ENCODE measurements around the gene CFAP53.
A peak's percentile ranks its signal among the peaks of the same experiment; 100 is the strongest.

The CFAP53 gene

DNA sequence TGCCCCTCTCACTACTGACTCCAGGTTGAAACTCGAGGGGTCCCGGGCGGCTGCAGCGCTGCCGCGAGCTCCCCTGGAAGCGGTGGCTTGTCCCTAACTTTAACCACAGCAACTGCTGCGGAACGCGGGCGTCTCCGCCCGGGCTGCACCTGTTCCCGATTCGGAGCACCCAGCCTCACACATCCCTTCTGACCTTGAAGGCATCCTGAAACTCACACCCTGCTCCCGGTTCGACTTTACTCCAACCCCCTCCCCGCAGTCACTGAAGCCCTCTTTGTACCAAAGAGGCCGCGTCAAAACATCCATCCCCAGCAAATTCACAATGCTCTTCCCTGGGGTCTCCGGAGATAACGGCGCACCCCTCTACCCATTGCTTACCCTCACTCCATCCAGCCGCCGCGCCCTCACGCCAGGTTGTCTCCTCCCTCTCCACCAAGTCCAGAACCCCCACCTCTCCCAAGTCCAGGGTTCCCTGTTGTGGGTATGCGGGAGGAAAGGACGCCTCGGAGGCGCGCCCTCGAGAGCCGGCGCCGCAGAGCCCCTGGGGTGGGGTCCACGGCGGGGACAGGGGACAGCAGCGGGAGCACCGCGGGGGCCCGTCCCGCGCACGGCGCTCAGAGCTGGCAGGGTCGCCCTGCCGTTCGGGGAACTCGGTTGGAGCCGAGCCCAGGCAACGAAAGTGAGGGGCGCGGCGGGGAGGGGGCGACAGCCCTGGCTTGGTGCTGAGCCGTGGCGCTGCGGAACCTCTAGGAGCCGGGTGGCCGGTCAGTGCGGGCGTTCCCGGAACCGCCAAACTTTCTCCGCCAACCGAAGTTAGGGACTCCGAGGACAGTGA, 72.3 kb downstream of the CFAP53 start:
- peak; percentile 59 for DNase-seq (ENCODE audit: low spot score)

DNA sequence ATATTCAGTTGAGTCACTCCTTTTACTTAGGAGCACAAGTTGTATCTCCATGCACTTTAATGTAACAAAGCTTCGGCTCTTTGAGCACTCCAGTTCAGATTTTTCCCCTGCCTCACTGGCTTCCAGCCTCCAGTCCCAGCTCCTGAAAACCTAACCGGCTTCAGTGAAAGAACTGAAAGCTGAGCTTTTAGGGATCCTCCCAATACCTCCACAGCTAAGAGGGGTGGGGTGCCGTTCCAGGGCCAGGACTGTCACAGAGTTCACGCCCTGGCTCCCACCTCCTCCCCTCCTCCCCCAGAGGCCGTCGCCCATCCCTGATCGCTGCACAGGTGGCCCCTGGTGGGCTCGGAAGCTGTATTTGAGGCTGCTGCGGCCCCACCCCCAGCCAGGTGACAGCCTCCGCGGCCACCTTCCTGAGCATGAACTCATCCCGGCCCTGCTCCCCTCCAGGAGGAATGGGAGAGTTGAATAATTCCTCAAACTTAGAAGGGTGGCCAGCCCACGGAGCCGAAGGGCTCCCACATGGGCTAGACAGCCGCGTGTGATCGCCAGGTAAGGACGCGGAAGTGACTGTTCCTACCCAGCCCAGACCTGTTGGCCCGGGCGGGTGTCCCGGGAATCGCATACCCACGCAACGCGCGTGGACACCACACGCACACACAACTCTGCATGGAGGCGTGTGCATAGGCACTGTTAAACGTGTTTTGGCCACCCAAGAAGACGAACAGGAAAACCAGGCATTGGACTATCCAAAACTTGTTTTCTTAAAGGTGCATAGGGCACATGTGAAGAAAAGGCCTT, 73.1 kb downstream of the CFAP53 start:
- peak; percentile 48 for DNase-seq (ENCODE audit: low spot score)

DNA sequence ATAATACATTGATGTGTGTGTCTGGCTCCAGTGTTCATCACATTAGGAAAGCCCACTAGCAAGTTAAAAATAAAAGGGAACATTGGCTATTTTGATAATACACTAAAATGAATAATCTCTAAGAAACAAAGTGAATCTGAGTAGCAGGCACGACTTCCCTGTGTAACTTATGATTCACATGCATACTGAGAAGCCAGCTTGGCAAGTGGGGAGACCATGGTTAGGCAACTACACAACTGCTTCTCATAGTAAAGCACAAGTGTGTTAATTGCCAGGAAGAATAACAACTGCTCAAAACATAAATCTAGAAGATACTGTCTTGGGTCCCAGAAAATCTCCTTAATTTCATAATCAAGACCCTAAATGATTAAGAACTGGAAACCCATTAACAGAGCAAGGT, 75.4 kb downstream of the CFAP53 start:
- DNase-seq (ENCODE audit: low spot score), result no peak

DNA sequence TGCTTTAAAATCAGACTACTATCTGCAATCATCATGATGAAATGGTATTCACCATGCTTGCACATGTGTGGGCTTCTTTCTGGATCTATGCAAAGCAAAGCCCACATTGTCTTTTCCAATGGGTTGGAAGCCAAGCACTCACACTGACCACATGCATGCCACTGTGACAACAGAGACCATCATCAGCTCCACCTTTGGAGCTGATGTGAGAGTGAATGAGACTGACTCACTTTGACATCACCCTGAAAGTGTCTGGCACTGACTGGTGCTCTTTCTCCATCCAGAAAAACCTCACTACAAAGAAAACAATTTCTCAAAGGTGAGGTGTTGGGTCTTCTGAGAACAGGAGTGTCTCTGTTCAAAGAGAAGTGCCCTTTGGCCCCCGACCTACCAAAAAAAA, 76.1 kb downstream of the CFAP53 start:
- DNase-seq (ENCODE audit: low spot score), result no peak

DNA sequence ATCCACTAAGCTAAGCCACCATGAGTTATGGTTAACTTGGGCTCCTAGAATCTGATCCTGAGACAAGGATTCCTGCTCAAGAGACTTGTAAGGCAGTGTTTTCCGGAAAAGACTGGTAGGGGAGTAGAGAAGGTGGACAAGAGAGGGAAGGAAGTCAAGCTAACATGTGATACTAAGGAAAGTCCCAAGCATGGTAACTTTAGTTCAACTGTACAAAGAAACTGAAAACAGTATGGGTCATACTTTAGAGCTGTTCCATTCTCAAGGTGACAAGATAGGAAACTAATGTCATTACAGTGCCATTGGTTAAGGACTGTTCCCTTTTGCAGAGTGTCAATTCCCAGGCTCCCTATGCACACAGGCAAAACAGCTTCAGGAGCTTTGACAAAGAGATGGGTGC, 77.1 kb downstream of the CFAP53 start:
- DNase-seq (ENCODE audit: low spot score), result no peak

DNA sequence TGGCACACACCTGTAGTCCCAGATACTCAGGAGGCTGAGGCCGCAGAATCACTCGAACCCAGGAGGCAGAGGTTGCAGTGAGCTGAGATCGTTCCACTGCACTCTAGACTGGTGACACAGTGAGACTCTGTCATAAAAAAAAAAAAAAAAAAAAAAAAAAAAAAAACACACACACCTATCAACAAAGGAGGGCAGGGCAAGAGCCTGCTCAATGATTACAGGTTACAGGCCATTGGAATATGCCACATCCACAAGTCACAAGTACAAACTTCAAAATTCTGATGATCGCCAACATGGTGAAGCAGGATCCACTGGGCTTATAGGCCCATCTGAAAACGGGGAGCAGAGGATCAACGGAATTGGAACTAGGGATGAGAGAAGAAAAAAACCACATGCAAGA, 77.6 kb downstream of the CFAP53 start:
- no peak for DNase-seq (ENCODE audit: low spot score)

DNA sequence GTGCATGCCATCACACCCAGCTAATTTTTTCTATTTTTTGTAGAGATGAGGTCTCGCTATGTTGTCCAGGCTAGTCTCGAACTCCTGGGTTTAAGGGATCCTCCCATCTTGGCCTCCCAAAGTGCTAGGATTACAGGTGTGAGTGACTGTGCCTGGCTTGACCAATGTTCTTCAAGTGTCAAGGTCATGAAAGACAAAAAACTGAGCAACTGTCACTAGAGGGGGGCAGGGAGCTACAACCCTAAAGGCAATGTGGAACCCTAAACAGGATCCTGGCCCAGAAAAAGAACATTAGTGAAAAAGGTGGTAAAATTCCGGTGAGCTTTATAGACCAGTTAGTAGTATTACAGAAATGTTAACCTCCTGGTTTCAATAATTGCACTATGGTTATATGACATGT, 78.6 kb downstream of the CFAP53 start:
- DNase-seq (ENCODE audit: low spot score), result no peak

DNA sequence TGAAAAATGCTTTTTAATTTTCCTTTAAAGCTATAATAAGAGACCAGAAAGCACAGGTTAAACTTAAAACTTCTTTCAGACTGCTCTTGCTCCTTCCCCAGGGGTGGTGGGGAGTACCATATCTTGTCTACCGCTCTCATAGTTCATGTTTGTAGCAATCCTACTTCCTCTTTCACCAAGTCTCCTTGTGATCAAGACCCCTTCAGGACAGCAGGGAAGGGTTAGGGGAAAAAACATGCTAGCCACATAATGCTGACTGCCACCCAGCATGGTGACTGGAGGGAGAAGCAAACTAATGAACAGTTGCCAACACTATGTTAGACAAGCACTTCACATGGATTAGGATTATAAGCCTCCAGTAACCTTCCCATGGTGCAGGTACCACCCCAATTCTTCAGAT, 79.9 kb downstream of the CFAP53 start:
- DNase-seq (ENCODE audit: low spot score), result no peak

DNA sequence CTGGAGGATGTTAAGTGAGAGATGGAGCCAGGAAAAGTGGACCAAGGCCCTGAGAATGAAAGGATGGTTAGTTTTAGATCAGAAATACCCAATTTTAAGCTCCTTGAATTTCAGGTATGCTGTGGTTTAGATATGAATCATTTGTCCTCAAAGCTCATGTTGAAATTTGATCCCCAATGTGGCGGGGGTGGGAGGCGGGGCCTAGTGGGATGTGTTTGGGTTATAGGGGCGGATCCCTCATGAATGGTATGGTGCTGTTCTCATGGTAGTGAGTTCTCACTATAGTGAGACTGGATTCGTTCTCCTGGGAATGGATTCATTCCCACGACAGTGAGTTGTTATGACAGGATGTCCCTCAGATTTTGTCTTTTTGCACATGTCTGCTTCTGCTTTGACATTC, 82.7 kb downstream of the CFAP53 start:
- DNase-seq (ENCODE audit: low spot score), result no peak

DNA sequence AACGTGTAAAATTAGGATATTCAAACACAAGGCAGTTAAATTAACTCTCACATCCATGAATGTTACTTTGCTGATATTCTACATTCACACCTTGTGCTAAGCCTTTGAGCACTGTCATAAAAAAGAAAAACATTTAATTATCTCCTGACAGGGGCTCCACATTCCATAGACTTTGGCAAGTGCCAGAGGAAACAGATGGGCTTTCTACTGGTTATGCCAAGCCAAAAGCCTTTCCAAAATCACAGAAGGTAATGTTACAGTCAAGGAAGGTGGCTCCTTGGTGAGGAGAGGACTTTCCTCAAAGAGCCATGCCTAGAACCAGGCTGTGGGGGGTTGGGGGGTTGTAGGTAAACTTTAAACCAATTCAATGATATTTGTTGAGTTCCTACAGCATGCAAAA, 83.8 kb downstream of the CFAP53 start:
- no peak for DNase-seq (ENCODE audit: low spot score)

DNA sequence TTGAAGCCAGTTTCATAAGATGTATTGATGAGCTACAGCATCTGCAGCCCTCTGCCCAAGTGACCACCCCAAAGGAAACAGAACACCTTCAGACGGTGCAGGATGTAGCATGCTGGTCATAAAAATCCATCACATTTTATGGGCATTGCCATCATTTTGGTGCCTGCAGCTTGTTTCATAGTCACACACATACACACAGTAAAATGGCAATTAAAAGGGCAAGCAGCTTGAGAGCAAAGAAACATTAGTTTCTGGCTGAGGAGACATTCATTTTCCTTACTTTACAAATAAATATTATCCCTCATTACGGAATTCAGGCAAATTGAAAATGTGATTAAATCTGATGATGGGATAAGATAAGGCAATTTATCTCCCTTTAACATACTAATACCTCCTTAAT, 84.7 kb downstream of the CFAP53 start:
- no peak for DNase-seq (ENCODE audit: low spot score)

DNA sequence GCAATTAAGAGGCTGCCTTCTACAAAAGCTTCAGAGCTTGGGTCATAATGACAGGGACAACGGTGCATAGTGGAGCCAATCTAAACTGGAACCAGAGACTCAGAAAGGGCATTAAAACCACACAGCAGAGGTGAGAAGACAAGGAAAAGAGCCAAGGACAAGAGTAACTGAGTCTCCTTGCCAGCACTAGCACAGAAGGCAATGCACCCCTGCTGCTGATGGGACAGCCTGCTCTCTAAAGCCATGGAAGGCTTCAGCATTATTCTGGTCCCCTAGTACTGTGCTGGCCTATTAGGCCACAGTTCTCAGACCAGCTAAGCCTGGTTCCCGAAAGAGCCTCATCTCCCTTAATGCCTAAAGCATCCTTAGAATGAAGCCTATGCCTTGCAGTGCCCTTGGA, 86.8 kb downstream of the CFAP53 start:
- no peak for DNase-seq (ENCODE audit: low spot score)

DNA sequence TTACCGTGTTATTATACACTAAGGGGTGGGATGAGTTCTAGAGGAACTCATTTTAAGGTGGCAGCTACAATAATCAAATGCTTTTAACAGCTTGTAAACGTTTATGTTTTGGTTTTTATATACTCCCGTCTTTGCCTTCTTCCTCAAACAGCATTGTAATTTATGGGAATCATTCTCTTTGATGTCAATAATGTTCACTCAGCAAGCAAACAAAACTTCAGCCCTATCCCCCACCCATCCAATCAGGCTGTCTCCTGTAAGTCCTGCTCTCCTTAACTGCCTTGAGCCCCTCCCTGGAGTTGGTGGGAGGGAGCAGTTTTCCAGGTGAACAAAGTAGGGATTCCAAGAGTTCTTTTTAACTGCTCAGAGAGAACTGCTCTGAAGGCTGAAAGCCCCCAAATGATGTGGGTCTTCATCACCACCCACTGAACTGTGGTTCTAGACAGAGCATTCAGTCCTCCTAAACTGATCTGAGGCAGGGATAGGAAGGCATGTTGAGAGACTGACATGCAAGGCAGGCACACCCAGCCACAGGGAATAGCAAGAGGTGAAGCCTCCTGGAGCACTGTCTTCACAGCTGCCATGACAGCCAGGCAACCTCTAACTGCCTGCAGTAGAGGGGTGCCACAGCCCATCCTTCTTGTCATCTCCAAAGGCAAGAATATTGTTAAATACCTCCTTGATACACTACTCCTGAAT, 88.9 kb downstream of the CFAP53 start:
- no peak for DNase-seq (ENCODE audit: low spot score)

Measured in ecto neural progenitor cell (in vitro differentiated cells).